ENCODE measurements around the gene CDHR4.

DNA sequence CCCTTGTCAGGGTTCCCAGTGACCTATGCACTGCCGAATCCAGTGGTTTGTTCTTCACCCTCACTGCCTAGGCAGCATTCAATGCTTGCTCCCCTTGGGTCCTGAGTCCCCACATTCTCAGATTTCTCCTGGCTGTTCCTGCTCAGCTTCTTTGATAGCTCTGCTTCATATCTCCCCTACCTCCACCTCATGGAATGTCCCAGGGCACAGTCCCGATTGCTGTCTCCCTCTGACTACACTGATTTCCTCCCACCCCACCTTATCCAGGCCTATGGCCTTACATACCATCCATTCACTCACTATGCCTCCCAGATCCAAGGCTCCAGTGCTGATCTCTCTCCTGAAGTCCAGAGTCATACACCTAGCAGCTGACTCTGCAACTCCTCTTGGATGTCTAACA, 1.5 kb upstream of the CDHR4 start:
- TF ChIP-seq, protein P1, sequence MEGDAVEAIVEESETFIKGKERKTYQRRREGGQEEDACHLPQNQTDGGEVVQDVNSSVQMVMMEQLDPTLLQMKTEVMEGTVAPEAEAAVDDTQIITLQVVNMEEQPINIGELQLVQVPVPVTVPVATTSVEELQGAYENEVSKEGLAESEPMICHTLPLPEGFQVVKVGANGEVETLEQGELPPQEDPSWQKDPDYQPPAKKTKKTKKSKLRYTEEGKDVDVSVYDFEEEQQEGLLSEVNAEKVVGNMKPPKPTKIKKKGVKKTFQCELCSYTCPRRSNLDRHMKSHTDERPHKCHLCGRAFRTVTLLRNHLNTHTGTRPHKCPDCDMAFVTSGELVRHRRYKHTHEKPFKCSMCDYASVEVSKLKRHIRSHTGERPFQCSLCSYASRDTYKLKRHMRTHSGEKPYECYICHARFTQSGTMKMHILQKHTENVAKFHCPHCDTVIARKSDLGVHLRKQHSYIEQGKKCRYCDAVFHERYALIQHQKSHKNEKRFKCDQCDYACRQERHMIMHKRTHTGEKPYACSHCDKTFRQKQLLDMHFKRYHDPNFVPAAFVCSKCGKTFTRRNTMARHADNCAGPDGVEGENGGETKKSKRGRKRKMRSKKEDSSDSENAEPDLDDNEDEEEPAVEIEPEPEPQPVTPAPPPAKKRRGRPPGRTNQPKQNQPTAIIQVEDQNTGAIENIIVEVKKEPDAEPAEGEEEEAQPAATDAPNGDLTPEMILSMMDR (IDR thresholded peaks at IDR 0.05; ENCODE audit: control extremely low read depth in 1 of 3, insufficient read depth in 1 of 3, low read depth in 1 of 3, low read length in 3 of 3): no peak
- TF ChIP-seq JUND (IDR thresholded peaks at IDR 0.05; ENCODE audit: low read length) (no peak), BRCA1 (IDR thresholded peaks at IDR 0.05; ENCODE audit: low read depth, low read length) (no peak), EP300 (IDR thresholded peaks at IDR 0.05; ENCODE audit: borderline replicate concordance in 1 of 2, low read depth in 2 of 2, low read length in 2 of 2) (no peak)
